ENCODE data around the gene MATN4. TPM values are rescaled to one million over a fixed set of nuclear protein-coding genes. Genes with fewer than 3 reads are reported as not detected.

The MATN4 gene
- total RNA-seq, 4 donors from 2014 or later: 0.09 to 0.68 TPM; not detected in 2

DNA sequence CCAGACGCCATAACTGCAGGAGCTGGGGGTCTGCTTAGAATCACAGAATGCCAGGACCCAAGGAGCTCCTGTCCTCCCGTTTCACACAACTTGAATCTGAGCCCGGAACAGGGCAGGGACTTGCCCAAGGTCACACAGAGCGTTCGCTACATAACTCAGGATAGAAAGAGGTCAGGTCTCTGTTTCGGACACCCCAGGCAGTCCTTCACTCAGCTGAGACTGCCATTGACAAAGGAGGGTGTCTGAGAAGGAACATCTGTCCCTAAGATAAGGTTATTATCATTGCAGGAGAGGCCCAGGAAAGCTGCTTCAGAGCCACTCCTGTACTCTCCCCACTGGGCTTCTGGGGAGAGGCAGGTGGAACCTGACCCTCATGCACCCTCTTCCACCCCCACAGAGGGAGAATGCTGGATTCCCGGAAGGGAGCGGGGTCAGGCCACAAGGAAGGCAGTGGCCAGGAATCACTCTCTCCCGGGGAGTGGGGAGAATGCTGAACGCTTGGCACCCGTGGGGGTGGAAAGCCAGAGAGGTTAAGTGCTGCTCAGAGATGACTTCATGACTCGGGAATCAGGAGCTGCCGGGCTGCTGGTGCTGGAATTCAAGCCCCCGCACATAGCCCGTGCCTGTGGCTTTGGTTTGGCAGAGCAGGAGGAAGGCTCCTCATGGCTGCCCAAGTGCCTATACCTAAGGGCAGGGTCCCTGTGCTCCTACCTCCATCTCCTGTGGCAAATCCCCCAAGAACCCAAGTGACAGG lies 29.4 kb upstream of the MATN4 start:
- peaks cover 64 to 73% (median 68%) of the 10 kb centered on the region in 3 donors for H3K4me1 ChIP-seq
- no peak for DNase-seq
- H3K4me3 ChIP-seq: peak overlapping the region in 1 of 4 donors; percentile 19
- intact Hi-C loops (cut with DNase I): no loop called here
- peaks cover 0 to 42% (median 7%) of the 10 kb centered on the region in 3 donors for H3K36me3 ChIP-seq
- H3K9me3 ChIP-seq: no peaks in the 10 kb centered on the region
- H3K27me3 ChIP-seq: no peaks in the 10 kb centered on the region
- WGBS, 2 donors: 30 to 48% methylated on average over 2 to 7 of the region's 15 CpGs
- TF ChIP-seq POLR2A (IDR thresholded peaks at IDR 0.05): no peak
- TF ChIP-seq, protein P1, sequence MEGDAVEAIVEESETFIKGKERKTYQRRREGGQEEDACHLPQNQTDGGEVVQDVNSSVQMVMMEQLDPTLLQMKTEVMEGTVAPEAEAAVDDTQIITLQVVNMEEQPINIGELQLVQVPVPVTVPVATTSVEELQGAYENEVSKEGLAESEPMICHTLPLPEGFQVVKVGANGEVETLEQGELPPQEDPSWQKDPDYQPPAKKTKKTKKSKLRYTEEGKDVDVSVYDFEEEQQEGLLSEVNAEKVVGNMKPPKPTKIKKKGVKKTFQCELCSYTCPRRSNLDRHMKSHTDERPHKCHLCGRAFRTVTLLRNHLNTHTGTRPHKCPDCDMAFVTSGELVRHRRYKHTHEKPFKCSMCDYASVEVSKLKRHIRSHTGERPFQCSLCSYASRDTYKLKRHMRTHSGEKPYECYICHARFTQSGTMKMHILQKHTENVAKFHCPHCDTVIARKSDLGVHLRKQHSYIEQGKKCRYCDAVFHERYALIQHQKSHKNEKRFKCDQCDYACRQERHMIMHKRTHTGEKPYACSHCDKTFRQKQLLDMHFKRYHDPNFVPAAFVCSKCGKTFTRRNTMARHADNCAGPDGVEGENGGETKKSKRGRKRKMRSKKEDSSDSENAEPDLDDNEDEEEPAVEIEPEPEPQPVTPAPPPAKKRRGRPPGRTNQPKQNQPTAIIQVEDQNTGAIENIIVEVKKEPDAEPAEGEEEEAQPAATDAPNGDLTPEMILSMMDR (IDR thresholded peaks at IDR 0.05): no peak
- peak overlapping the region; percentile 90 to 98 (median 93) for H3K27ac ChIP-seq

DNA sequence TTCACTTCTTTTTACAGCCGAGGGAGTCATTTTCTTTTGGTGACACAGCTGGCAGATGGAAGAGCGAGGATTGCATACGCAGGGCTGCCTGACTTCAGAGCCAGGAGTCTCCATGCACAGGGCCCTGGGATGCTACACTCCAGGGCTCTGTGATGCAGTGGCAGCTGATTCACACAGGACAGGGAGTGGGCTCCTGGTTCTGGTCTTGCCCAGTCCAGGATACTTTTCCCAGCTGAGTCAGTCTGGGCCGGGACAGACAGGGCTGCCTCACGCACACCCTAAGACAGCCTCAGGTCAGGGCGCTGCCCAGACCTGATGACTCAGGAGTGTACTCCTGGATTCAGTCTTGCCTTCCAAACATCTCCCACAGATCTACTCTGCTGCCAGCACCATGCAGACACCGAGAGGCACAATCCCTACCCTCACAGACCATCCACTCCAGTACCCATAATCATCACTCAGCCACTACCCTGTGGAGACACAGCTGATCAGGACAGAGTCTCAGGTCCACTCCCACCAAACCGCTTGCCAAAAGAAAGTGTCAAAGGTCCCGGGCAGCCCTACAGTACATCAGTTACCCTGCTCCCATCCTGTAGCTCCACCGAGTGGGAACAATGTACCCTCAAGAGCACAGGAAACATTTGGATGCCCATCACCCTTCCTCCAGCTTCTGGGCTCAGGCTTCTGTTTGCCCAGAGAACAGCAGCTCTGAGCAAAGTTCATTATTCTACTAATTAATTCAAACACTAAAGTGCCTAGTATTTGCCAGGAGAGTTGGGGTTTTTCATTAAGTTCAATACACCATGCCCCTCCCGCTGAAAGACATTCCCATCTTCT lies 28.6 kb upstream of the MATN4 start:
- peaks cover 56 to 65% (median 60%) of the 10 kb centered on the region in 3 donors for H3K4me1 ChIP-seq

DNA sequence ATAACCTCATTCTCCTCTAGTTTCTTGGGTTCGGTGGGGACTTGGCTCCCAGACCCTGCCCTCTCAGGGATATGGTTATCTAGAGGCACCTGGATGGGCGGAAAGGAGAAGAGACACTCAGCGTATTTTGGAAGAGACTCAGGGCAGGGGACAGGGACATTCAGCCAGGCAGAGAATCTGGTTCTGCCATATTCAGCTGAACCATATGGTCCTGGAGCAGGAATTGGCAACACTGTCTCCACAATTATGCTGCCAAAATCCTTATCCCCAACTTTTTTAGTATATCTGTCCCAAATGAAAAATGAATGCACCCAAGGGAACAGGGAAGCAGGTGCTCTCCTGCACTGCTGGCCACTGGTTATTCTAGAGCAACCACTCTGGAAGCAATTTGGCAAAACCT lies 22.4 kb upstream of the MATN4 start:
- WGBS, 2 donors: 83 to 100% methylated on average over 1 to 2 of the region's 3 CpGs
- Histone ChIP-seq H3K4me3 (no peak overlapping the region), H3K27me3 (no peaks in the 10 kb centered on the region), H3K27ac (peak overlapping the region in 1 of 4 donors; percentile 32), H3K36me3 (peaks cover 31 to 100% (median 37%) of the 10 kb centered on the region in 3 donors), H3K9me3 (no peaks in the 10 kb centered on the region), H3K4me1 (peaks cover 0 to 20% (median 0%) of the 10 kb centered on the region in 3 donors)
- intact Hi-C loops (cut with DNase I): no loop called here
- DNase-seq: no peak
- no peak for TF ChIP-seq POLR2A (IDR thresholded peaks at IDR 0.05)
- TF ChIP-seq, protein P1 (IDR thresholded peaks at IDR 0.05): no peak

More for the DNA sequence above, 28.6 kb upstream of the MATN4 start:
- H3K9me3 ChIP-seq: no peaks in the 10 kb centered on the region
- H3K4me3 ChIP-seq: peak overlapping the region in 1 of 4 donors; percentile 19
- peaks cover 0 to 50% (median 15%) of the 10 kb centered on the region in 3 donors for H3K36me3 ChIP-seq
- DNase-seq: no peak
- intact Hi-C loops (cut with DNase I): no loop called here
- peak overlapping the region; percentile 90 to 98 (median 93) for H3K27ac ChIP-seq
- WGBS, 2 donors: 44 to 59% methylated on average over 8 to 9 of the region's 11 CpGs
- H3K27me3 ChIP-seq: no peaks in the 10 kb centered on the region
- peak in 2 of 4 donors; percentile 26 to 48 for TF ChIP-seq POLR2A (IDR thresholded peaks at IDR 0.05)
- TF ChIP-seq, protein P1 (IDR thresholded peaks at IDR 0.05): no peak

DNA sequence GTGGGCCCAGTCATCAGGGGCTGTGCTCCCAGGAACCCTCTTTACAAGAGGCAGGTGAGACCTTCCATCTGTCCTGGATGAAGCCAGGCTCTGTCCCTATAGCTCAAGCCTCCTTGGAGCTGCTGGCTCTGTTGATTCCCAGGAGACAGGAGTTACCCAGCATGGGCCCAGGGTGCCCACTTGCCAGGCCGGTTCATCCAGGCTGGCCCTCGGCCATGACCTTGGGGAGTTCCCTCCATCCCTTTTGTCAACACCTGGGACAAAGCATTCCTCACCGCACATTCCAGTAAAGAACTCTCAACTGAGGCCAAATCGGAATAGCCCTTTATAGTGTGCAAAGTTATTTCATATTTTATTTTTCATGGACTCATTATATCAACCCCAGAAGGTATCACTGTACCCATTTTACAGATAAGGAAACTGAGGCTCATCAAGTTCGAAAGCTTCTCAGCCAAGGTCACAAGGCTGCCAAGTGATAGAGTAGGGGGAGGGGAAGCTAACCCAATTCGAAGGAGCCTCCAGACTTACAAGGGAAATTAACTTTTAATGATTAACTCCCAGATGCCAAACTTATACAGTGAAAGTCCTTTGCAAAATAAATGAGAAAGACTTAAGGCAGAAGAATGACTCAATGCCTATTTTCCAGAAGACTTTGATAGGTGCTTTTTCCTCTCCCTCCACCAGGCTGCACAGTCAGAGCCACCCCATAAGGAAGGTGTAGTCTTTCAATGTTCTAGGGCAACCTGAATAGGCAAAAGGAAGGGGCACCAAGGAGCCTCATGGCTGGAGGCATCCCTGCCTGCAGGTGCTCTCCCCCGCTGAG lies 21.6 kb upstream of the MATN4 start:
- Histone ChIP-seq H3K4me1 (peaks cover 0 to 19% (median 0%) of the 10 kb centered on the region in 3 donors), H3K27ac (peak overlapping the region in 1 of 4 donors; percentile 3), H3K4me3 (no peak overlapping the region), H3K36me3 (peaks cover 37 to 100% (median 38%) of the 10 kb centered on the region in 3 donors), H3K27me3 (no peaks in the 10 kb centered on the region), H3K9me3 (no peaks in the 10 kb centered on the region)
- intact Hi-C loops (cut with DNase I): no loop called here
- TF ChIP-seq, protein P1 (IDR thresholded peaks at IDR 0.05): no peak
- no peak for TF ChIP-seq POLR2A (IDR thresholded peaks at IDR 0.05)
- no peak for DNase-seq
- 71 to 76% methylated on average over 7 of the region's 7 CpGs for WGBS, 2 donors
